Measurements from ENCODE around the gene TMEM200B.

TMEM200B gene

DNA sequence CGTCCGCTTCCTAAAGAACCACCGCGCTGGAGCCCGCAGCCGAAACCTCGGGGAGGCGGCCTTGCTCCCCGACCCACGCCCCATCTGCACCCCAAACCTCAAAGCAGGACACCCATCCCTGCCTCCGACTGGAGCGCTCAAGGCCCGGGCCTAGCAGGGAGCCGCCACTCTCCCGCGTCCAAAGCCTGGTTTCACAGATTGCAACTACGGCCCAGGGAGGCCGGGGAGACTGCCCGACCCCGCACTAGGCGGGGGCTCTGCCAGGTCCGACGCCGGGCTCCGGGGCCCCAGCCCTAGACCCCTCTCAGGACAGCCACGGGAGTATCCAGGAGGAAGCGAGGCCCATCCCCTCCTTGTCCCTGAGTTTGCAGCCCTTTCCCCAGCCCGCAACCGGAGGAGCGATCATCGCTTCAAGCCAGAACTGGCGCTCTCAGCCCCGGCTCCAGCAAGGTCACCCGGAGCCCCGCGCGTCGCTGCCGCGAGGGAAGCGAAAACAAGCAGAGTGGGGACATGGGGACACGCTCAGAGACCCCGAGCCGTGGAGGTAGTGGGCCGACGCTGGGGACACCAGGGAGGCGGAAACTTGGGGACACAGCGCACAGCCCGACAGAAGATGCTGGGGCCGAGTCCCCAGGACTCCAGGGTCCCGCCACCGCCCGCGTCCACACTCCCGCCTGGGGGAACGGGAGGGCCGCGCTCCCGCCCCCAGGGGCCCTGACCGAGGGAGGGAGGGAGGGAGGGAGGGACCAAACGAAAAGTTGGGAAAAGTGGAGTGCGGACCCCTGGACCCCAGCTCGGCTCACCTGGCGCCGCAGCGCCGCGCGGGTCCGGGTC, 433 bp downstream of the TMEM200B start:
- no peak for TF ChIP-seq GATA3 (IDR thresholded peaks at IDR 0.05; ENCODE audit: low read depth, low read length)
- TF ChIP-seq GATA2 (IDR thresholded peaks at IDR 0.05; ENCODE audit: low read depth, low read length), result no peak

DNA sequence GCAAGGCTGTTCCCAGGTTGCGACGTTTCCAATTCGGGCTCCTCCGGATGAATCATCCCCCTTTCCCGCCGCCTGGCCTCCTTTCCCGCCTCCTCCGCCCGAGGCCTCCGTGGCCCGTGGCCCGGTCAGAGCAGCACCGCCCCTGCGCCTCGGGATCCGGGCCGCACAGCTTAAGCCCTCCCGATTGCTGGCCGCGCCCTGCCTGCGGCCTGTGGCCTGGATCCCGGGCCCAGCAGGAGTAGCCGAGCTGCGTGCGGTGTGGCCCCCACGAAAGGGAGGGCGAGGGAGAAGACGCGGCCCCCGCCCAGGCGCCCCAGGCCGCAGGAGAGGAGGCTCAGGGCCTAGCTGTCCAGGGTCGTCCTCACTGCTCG, 1.0 kb downstream of the TMEM200B start:
- no peak for TF ChIP-seq GATA3 (IDR thresholded peaks at IDR 0.05; ENCODE audit: low read depth, low read length)
- TF ChIP-seq GATA2 (IDR thresholded peaks at IDR 0.05; ENCODE audit: low read depth, low read length), result no peak

DNA sequence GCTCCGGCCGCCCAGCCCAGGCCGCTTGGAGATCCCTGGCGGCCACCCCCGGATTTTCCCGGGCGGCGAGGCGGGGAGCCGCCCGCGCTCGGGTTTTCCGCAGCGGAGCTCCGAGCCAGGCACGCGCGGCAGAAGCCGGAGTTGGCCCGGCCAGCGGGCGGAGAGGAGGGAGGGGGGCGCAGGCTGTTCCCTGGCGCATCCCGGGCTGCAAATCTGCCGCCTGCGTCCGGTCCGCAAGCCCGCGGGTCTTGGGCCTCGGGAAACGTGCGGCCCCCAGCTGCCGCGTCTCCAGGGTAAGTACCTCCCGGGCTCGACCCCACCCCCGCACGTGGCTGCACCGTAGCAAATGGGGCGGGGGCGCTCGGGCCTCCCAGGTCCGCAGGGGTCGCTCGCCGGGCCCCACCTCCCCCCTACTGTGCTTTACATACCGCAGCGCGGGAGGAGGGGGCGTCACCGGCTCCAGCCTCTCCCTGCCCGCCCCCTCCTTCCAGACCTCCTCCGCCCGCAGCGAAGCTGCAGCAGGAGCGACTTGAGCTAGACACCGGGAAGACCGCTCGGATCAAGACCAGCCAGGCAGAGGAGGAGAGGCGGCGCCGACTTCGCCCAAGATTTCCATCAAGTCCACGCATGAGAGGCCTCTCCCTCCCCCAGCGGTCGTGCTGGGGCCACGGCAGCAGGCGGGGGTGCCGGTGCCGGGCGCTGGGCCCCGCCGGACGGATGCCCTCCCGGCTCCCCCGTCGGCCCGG, 1.6 kb downstream of the TMEM200B start:
- TF ChIP-seq GATA2 (IDR thresholded peaks at IDR 0.05; ENCODE audit: low read depth, low read length), result no peak
- no peak for TF ChIP-seq GATA3 (IDR thresholded peaks at IDR 0.05; ENCODE audit: low read depth, low read length)

DNA sequence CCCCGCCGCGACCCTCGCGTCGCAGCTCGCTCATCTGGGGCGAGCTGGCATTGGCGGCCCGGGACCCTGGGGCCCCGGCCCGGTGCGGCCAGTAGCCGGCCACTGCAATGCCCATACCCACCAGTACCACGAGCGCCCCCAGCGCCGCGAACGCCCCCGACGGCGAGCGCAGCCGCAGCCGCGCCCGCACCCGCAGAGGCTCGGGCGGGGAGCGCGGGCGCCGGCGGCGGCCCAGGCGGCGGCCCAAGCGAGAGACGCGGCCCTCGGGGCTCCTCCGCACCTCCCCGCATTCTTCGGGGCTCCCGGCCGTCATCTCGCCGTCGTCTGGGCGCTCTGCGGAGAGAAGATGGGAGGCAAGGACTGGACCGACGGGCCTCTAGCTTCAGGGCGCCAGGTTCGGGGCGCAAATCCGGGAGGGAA, 2.2 kb downstream of the TMEM200B start:
- TF ChIP-seq GATA2 (IDR thresholded peaks at IDR 0.05; ENCODE audit: low read depth, low read length) (no peak), GATA3 (IDR thresholded peaks at IDR 0.05; ENCODE audit: low read depth, low read length) (no peak)

DNA sequence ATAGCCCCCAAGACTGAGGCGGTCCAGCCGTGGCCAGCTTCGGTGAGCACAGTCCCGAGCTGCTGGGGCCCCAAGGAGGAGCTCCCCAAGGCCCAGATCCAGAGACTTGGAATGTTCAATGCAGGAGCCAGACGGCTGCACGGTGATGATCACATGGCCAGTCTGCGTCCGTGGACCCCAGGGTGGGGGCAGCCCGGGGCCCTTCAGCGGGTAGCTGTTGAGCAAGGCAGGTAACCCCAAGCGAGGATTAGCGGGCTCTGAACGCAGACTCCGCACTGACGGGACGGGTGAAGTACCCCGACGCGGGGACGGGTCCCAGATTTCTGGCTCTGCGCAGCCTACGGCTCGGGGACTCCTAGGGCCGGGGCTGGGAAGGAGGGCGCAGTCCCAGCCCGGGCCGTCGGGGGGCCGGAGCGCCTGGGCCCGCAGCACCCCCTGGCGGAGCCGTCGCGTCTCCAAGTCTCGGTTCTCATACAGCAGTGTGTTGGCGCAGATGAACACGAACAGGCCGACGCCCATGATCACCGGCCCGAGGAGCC, 2.7 kb downstream of the TMEM200B start:
- TF ChIP-seq GATA3 (IDR thresholded peaks at IDR 0.05; ENCODE audit: low read depth, low read length) (no peak), GATA2 (IDR thresholded peaks at IDR 0.05; ENCODE audit: low read depth, low read length) (no peak)

DNA sequence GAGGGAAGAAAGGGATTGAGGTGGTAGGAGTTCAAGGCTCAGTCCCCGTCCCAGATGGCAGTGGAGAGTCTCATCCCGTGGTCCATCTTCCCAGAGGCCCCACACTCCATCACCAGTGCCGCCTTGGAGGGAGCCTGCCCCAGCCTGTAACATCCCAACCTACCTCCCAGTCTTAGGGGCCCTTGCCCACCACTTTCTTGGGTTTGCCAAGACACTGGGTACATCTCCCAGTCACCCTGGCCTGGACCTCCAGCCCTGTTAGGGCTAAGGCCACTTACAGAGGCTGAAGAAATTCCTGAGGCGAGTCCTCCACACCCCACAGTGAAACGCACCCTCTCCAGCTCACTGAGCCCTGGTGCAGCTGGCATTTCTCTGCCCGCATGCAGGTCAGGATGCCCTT, 3.3 kb downstream of the TMEM200B start:
- no peak for TF ChIP-seq GATA3 (IDR thresholded peaks at IDR 0.05; ENCODE audit: low read depth, low read length)
- TF ChIP-seq GATA2 (IDR thresholded peaks at IDR 0.05; ENCODE audit: low read depth, low read length), result no peak

DNA sequence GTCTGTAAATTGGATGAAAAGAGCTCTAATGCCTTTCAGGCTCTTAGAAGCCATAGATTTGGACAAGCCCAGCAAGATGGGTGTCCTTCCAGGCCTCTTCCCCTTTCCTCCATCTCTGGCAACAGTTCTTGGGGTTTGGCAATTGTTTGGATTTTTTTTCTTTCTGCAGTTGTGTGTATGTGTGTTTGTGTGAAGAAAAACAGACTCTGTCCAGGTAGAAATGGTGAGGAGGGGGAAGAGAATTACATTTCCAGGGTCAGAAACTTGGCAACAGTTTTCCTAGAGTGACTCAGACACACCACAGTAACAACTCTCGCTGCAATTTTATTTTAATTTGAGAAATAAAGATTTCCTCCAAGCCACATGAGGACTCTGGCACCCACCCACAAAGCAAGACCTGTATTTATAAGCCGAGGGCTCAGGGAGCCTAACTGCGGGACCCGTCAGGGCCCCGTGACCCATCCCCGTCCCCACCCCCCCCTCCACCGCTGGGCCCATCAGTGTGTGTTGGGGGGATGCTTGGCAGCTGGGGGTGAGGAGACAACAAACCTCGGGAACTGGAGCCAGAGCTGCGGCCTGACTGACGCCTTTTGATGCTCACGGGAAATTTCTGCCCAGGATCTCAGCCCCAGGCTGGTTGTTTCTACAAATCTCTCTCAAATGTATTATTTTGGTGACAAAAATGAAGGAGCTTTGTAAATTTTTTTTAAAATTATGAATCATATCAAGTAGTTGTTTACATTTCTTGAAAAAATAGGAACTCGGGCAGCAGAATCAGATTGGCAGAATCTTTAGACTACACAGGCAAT, 4.4 kb downstream of the TMEM200B start:
- TF ChIP-seq GATA3 (IDR thresholded peaks at IDR 0.05; ENCODE audit: low read depth, low read length) (no peak), GATA2 (IDR thresholded peaks at IDR 0.05; ENCODE audit: low read depth, low read length) (no peak)

DNA sequence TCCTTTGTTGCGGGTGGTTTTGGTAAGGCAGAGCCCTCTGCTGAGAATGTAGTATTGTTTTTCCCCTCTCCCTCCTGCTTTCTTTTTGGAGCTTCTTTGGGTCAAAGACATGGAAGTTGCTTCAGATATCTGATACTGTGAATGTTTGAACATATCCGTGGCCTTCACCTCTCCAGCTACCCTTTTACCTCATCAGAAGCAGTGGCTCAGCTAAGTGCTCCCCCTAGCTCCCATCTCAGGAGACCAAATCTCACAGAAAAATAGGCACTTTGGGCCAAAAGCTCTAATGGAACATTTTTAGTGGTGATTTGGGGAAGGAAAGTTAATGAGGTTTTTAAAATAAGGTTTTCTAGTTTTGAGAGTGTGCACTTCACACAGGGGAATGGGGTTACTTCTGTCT, 6.3 kb downstream of the TMEM200B start:
- TF ChIP-seq GATA3 (IDR thresholded peaks at IDR 0.05; ENCODE audit: low read depth, low read length) (no peak), GATA2 (IDR thresholded peaks at IDR 0.05; ENCODE audit: low read depth, low read length) (no peak)

DNA sequence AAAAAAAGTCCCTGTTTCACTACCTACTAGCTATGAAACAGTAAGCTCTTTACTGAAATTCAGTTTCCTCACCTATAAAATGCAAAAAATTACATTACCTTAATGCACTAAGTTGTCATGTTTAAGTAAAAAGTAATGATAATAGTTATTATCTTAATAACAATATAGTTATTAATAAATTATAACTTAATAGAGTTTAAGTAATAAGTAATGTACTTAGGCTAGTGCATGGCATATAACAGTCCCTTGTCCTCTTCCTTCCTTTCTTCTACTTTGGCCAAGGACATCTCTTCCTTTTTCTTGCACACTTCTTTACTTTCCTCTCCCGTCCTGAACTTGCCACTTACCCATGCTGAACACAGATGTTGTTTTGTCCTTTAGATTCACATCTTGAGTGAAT, 9.0 kb downstream of the TMEM200B start:
- TF ChIP-seq GATA2 (IDR thresholded peaks at IDR 0.05; ENCODE audit: low read depth, low read length), result no peak
- no peak for TF ChIP-seq GATA3 (IDR thresholded peaks at IDR 0.05; ENCODE audit: low read depth, low read length)

DNA sequence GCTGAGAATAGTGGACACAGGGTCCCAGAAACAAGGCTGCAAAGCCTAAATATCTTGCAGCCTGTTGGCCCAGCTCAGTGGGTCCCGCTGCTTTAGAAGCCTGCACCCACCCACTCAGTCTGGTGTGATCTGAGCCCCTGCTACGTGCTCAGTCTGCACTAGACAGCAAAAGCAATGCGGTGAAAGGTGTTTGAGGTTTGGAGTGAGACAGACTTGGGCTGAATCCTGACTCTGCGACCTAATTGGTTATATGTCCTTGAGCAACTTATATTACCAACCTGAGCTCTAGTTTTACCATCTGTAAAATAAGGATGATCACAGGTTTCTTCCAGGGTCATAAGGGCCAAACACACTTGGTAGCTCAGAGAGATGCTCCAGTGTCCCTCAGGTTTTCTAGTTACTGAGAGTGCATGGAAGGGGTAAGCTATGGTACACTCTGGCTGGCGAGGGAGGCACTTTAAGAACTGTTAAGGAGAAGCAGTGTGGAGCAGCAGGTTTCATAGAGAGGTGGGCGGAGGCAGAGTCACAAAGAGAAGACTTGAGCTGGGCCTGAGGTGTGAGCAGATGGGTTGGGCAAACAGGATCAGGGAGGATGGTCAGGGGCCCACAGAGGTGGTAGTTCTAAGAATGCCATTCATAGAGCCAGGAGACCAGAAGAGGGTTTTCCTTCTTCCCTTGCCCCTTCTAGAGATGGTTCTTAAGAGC, 10.1 kb downstream of the TMEM200B start:
- TF ChIP-seq GATA2 (IDR thresholded peaks at IDR 0.05; ENCODE audit: low read depth, low read length) (no peak), GATA3 (IDR thresholded peaks at IDR 0.05; ENCODE audit: low read depth, low read length) (no peak)

DNA sequence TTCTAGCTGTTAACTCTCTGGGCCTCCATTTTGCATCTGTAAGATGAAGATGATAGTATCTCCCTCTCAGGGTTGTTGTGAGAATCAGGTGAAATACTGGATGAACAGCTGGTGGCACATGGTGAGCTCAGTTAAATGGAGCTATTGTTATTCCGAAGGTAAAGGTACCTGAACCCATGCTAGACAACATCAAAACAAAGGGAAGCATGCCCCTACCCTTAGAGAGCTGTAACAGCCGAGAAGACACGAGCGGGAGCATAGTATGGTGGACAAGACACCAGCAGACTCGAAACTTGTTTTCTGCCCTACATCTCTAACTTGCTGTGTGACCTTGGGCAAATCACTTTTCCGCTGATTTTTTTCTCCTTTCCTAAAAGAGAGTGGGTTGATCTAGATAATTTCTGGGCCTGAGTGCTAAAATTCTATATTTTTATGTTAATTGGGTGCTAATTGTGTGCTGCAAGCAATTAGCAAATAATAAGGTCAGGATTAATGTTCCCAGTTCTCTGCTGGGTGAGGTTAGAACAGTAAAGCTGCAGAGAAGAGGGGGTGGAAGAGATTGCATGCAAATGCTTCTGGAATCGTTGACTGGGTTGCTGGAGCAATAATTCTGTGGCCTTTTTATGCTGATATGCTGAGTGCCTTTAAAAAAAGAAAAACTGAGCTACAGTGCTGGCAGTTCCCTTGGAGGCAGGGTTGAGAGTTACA, 10.8 kb downstream of the TMEM200B start:
- TF ChIP-seq GATA3 (IDR thresholded peaks at IDR 0.05; ENCODE audit: low read depth, low read length), result no peak
- TF ChIP-seq GATA2 (IDR thresholded peaks at IDR 0.05; ENCODE audit: low read depth, low read length), result no peak

DNA sequence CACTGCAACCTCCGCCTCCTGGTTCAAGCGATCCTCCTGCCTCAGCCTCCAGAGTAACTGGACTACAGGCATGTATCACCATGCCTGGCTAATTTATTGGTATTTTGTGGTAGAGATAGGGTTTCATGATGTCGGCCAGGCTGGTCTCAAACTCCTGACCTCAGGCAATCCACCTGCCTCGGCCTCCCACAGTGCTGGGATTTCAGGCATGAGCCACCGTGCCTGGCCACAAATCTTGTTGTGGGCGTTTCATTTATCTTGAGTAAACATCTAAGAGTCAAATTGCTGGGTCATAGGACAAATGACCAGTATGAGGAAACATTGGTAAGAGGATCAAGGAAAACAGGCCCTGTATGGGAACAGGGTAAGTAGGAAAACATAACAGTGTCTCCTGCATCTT, 17.9 kb downstream of the TMEM200B start:
- no peak for TF ChIP-seq GATA3 (IDR thresholded peaks at IDR 0.05; ENCODE audit: low read depth, low read length)
- TF ChIP-seq GATA2 (IDR thresholded peaks at IDR 0.05; ENCODE audit: low read depth, low read length), result no peak

DNA sequence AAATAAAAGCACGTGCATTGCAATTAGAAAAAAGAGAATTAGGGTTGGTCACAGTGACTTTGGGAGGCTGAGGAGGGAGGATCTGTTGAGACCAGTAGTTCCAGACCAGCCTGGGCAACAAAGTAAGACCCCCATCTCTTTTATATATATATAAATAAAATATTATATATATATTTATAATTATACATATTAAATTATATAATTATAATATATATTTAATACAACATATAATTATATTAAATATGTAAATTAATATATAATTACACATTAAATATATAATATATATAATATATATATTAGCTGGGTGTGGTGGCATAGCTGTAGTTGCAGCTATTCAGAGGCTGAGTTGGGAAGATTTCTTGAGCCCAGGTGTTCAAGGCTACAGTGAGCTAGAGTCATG, 23.2 kb downstream of the TMEM200B start:
- TF ChIP-seq GATA3 (IDR thresholded peaks at IDR 0.05; ENCODE audit: low read depth, low read length) (no peak), GATA2 (IDR thresholded peaks at IDR 0.05; ENCODE audit: low read depth, low read length) (no peak)

All from SH-SY5Y (cell line).